ENCODE measurements around the gene VPS51. TPM values are rescaled to one million over a fixed set of nuclear protein-coding genes. Genes with fewer than 3 reads are reported as not detected.

VPS51 gene
- total and polyA plus RNA-seq, 9 of the 15 experiments (the other 6 are each of a cell fraction or from before 2014, with no cell fraction given) = 1.8 to 143 (median 46.8) TPM

DNA sequence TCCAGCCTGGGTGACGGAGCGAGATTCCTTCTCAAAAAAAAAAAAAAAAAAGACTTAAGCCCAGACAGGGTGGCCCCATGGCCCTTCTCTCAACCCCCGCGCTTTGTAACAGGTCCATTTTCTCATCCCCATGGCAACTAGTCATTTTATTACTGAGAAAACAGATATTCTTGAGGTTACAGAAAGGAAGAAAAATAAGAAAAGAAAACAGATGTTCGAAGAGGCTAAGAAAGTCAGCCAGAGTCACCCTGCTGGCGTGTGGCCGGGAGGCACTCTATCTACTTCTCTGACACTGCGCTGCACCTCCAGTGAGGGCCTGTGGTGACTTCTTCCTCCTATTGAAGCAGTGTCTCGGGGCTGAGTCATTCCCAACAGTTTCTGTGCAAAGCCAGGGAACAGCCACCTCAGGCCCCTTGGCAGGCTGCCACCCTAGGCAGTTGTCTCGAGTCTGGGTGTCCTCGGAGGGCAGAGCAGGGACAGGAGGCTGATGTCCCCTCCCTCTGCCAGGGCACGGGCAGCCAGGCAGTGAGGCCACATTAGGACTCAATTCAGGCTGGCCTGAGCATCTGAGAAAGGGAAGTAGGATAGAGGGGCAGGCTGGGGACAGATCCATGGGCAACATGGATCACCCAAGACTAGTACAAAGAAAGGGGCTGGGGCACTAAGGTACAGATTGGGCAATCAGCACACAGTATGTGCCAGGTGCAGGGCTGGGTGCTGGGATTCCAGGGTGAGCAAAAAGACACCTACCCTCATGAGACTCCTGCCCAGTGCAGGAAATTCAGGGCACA lies 54.7 kb downstream of the VPS51 start (continued):
- TF ChIP-seq, protein P1, sequence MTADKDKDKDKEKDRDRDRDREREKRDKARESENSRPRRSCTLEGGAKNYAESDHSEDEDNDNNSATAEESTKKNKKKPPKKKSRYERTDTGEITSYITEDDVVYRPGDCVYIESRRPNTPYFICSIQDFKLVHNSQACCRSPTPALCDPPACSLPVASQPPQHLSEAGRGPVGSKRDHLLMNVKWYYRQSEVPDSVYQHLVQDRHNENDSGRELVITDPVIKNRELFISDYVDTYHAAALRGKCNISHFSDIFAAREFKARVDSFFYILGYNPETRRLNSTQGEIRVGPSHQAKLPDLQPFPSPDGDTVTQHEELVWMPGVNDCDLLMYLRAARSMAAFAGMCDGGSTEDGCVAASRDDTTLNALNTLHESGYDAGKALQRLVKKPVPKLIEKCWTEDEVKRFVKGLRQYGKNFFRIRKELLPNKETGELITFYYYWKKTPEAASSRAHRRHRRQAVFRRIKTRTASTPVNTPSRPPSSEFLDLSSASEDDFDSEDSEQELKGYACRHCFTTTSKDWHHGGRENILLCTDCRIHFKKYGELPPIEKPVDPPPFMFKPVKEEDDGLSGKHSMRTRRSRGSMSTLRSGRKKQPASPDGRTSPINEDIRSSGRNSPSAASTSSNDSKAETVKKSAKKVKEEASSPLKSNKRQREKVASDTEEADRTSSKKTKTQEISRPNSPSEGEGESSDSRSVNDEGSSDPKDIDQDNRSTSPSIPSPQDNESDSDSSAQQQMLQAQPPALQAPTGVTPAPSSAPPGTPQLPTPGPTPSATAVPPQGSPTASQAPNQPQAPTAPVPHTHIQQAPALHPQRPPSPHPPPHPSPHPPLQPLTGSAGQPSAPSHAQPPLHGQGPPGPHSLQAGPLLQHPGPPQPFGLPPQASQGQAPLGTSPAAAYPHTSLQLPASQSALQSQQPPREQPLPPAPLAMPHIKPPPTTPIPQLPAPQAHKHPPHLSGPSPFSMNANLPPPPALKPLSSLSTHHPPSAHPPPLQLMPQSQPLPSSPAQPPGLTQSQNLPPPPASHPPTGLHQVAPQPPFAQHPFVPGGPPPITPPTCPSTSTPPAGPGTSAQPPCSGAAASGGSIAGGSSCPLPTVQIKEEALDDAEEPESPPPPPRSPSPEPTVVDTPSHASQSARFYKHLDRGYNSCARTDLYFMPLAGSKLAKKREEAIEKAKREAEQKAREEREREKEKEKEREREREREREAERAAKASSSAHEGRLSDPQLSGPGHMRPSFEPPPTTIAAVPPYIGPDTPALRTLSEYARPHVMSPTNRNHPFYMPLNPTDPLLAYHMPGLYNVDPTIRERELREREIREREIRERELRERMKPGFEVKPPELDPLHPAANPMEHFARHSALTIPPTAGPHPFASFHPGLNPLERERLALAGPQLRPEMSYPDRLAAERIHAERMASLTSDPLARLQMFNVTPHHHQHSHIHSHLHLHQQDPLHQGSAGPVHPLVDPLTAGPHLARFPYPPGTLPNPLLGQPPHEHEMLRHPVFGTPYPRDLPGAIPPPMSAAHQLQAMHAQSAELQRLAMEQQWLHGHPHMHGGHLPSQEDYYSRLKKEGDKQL (CRISPR knock-in tag; IDR thresholded peaks at IDR 0.05; ENCODE audit: borderline replicate concordance) = no peak
- TF ChIP-seq SNRNP70 (optimal IDR thresholded peaks at IDR 0.05; ENCODE audit: low read depth, low read length) (no peak), PPARD (CRISPR knock-in tag; IDR thresholded peaks at IDR 0.05) (no peak), ZBED1 (IDR thresholded peaks at IDR 0.05) (no peak), SIN3A (IDR thresholded peaks at IDR 0.05; ENCODE audit: borderline replicate concordance in 2 of 2, control insufficient read depth in 1 of 2, low read depth in 2 of 2, low read length in 2 of 2) (no peak; a peak in 1 of 4 replicates), HEY1 (CRISPR knock-in tag; IDR thresholded peaks at IDR 0.05; ENCODE audit: borderline replicate concordance) (no peak)
- TF ChIP-seq, protein P2, sequence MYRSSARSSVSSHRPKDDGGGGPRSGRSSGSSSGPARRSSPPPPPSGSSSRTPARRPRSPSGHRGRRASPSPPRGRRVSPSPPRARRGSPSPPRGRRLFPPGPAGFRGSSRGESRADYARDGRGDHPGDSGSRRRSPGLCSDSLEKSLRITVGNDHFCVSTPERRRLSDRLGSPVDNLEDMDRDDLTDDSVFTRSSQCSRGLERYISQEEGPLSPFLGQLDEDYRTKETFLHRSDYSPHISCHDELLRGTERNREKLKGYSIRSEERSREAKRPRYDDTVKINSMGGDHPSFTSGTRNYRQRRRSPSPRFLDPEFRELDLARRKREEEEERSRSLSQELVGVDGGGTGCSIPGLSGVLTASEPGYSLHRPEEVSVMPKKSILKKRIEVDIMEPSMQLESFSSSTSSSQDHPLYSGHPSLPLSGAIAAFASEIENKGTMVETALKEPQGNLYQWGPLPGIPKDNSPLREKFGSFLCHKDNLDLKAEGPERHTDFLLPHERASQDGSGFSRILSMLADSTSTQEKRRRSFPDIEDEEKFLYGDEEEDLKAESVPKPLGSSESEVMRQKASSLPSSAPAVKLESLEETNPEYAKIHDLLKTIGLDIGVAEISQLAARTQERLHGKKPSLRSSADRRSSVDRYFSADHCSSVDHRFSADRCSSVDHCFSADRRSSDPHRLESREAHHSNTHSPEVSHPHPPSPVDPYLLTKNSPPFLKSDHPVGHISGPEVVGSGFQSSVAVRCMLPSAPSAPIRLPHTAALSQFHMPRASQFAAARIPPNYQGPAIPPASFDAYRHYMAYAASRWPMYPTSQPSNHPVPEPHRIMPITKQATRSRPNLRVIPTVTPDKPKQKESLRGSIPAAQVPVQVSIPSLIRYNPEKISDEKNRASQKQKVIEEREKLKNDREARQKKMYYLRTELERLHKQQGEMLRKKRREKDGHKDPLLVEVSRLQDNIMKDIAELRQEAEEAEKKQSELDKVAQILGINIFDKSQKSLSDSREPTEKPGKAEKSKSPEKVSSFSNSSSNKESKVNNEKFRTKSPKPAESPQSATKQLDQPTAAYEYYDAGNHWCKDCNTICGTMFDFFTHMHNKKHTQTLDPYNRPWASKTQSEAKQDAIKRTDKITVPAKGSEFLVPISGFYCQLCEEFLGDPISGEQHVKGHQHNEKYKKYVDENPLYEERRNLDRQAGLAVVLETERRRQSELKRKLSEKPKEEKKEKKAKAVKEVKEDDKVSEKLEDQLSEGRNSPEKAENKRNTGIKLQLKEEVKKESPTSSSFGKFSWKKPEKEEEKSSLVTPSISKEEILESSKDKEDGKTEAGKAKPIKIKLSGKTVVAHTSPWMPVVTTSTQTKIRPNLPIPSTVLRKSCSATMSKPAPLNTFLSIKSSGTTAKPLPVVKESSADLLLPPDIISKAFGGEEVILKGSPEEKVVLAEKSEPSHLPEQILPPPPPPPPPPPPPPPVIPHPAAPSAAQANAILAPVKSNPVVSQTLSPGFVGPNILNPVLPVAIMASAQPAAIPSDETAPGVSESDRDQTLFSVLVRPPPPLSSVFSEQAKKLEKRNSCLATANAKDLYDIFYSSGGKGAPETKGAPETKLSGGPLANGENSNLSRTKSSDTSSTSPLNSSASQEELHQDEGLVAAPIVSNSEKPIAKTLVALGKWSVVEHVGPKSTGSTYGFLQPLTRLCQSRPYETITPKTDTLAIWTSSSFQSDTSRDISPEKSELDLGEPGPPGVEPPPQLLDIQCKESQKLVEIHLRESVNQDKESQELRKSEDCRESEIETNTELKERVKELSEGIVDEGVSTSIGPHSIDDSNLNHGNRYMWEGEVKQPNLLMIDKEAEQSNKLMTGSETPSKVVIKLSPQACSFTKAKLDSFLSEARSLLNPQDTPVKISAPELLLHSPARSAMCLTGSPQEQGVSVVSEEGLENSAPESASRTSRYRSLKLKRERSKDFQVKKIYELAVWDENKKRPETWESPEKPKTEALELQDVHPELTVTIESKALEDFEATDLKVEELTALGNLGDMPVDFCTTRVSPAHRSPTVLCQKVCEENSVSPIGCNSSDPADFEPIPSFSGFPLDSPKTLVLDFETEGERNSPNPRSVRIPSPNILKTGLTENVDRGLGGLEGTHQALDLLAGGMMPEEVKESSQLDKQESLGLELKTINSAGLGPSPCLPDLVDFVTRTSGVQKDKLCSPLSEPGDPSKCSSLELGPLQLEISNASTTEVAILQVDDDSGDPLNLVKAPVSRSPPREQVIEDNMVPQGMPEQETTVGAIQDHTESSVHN (IDR thresholded peaks at IDR 0.05; ENCODE audit: borderline replicate concordance in 1 of 2, low read depth in 1 of 2) = no peak
- TF ChIP-seq, protein P3, sequence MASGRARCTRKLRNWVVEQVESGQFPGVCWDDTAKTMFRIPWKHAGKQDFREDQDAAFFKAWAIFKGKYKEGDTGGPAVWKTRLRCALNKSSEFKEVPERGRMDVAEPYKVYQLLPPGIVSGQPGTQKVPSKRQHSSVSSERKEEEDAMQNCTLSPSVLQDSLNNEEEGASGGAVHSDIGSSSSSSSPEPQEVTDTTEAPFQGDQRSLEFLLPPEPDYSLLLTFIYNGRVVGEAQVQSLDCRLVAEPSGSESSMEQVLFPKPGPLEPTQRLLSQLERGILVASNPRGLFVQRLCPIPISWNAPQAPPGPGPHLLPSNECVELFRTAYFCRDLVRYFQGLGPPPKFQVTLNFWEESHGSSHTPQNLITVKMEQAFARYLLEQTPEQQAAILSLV (tag; IDR thresholded peaks at IDR 0.05) = no peak
- TF ChIP-seq, protein P4, sequence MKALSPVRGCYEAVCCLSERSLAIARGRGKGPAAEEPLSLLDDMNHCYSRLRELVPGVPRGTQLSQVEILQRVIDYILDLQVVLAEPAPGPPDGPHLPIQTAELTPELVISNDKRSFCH (CRISPR knock-in tag; IDR thresholded peaks at IDR 0.05) = no peak
- TF ChIP-seq, protein P4 (tag; IDR thresholded peaks at IDR 0.05) = 0 out of 2 replicates have a peak, but pooled peaks have one; percentile 23

Data from K562 (cell line).